Mucosa of descending colon (tissue), 3 donors: ENCODE results near the gene DENND6B. TPM values are rescaled to one million over a fixed set of nuclear protein-coding genes. Genes with fewer than 3 reads are reported as not detected.
"Not testable (repeated sequence)": the region's sequence is repeated elsewhere in the genome, so short reads cannot be mapped to it uniquely, and the experiment has no call there.

Experiments
- ATAC-seq: fragments of 200-7000 bp; cut with Tn5 transposase; one replicate; pipeline ENCODE4 v1.9.1; 2020; ENCODE audit warnings: mild to moderate bottlenecking, moderate library complexity
- DNase-seq, 3 donors: peaks; one replicate each; pipeline ENCODE4 v3.0.0-alpha.2; 2020
- H3K36me3 ChIP-seq: fragments of 200-600 bp; one replicate; pipeline ENCODE4 v1.8.0; 2021; ENCODE audit warnings: low read depth, mild to moderate bottlenecking
- H3K4me1 ChIP-seq: fragments of 200-600 bp; one replicate; pipeline ENCODE4 v1.8.0; 2021; ENCODE audit warnings: low read depth, mild to moderate bottlenecking
- H3K4me3 ChIP-seq: fragments of 200-600 bp; one replicate; pipeline ENCODE4 v1.8.0; 2021; ENCODE audit warnings: mild to moderate bottlenecking
- H3K9me3 ChIP-seq: fragments of 200-600 bp; one replicate; pipeline ENCODE4 v1.8.0; 2021; ENCODE audit warnings: mild to moderate bottlenecking
- CTCF ChIP-seq: fragments of 200-600 bp; IDR thresholded peaks from one replicate; pipeline ENCODE4 v1.8.0; 2022; ENCODE audit warnings: antibody characterized with exemption, mild to moderate bottlenecking
- intact Hi-C, 2 donors: fragments of 100-400 bp; cut with DNase I in 1 of 2; cut with micrococcal nuclease in 1 of 2; formaldehyde crosslinking; loops; one replicate each; pipeline versions ENCODE4 v1.11.0 to v1.11.1; 2022; cut with DNase I, micrococcal nuclease
- long read RNA-seq, 2 donors: library from polyadenylated mRNA; unstranded; transcript quantifications; one replicate each; pipeline ENCODE4 v2.0.0, GENCODE V29; 2019 to 2021
- total RNA-seq, 3 donors: library from RNA; stranded (reverse); fragmentation: NEBNext Ultra II Directional in 2 of 3; extraction: Animal tissue kit (Norgen Biotek cat#: 25700) in 2 of 3; gene quantifications; one replicate each; pipeline versions ENCODE4 v1.2.1 to v1.2.4, GENCODE V29; 2021 to 2023
- donor health status: DM: no; HTN: no; CAD: no; lungs with moderate emphysema.
- donor health status: DM: no; HTN: no; CAD: no.
- donor health status: DM: no; HTN: yes; CAD: no.

DENND6B gene
- total RNA-seq, result 1 to 10 TPM; 2.8 to 6.3 (median 5.2) TPM
- long read RNA-seq, donor 1, full-length matches to known transcripts, result 2 of 13 reads
- long read RNA-seq, donor 1, partial matches to known transcripts, result 1 of 13 reads
- long read RNA-seq, donor 1, other reads (novel, unspliced or antisense), result 10 of 13 reads
- long read RNA-seq, donor 2, partial matches to known transcripts, result 0 of 4 reads
- long read RNA-seq, donor 2, other reads (novel, unspliced or antisense), result 4 of 4 reads

- DNase-seq (peak; percentile 83 to 89 (median 85)), ATAC-seq (peak; percentile 97)
- peak; percentile 72 for TF ChIP-seq CTCF
- Histone ChIP-seq H3K36me3 (no peaks in the 10 kb centered on the region), H3K4me1 (peaks cover 11% of the 10 kb centered on the region), H3K4me3 (peak within 1 kb of the TSS; percentile 50), H3K9me3 (no peaks in the 10 kb centered on the region)
- intact Hi-C loops, result loop anchor here in 1 of 2 donors (5.0 kb wide), 1 partner anchor 50 kb away; no protein-coding TSS in a partner anchor
Observed at GRCh38 chr22:50326956-50327710, at the start of gene DENND6B. DENND6B (minus strand) TSS chr22:50327012; CDS start chr22:50326988, 24 bp downstream.

GRCh38 chr22:50376085-50376651, 49.4 kb upstream of the DENND6B start:
- H3K4me1 ChIP-seq, result no peaks in the 10 kb centered on the region
- H3K4me3 ChIP-seq, result no peak overlapping the region
- ATAC-seq, result no peak
- intact Hi-C loops, result no loop called here
- H3K36me3 ChIP-seq, result no peaks in the 10 kb centered on the region
- DNase-seq, result no peak
- H3K9me3 ChIP-seq, result no peaks in the 10 kb centered on the region
- no peak for TF ChIP-seq CTCF

- H3K4me1 ChIP-seq, result no peaks in the 10 kb centered on the region
- TF ChIP-seq CTCF, result no peak
- no peak overlapping the region for H3K4me3 ChIP-seq
- ATAC-seq, result no peak
- intact Hi-C loops, result no loop called here
- H3K9me3 ChIP-seq, result no peaks in the 10 kb centered on the region
- no peaks in the 10 kb centered on the region for H3K36me3 ChIP-seq
- no peak for DNase-seq
Observed at GRCh38 chr22:50371101-50371648, 44.4 kb upstream of the DENND6B start.

GRCh38 chr22:50367778-50368500, 41.1 kb upstream of the DENND6B start:
- DNase-seq (no peak), ATAC-seq (no peak)
- Histone ChIP-seq H3K36me3 (no peaks in the 10 kb centered on the region), H3K4me3 (no peak overlapping the region), H3K9me3 (no peaks in the 10 kb centered on the region), H3K4me1 (no peaks in the 10 kb centered on the region)
- intact Hi-C loops, result no loop called here
- no peak for TF ChIP-seq CTCF

GRCh38 chr22:50363803-50364194, 37.0 kb upstream of the DENND6B start:
- H3K4me3 ChIP-seq, ATAC-seq, intact Hi-C loops, DNase-seq, H3K4me1 ChIP-seq, H3K36me3 ChIP-seq, H3K9me3 ChIP-seq: not testable (repeated sequence)
